WI38 (cell line): ENCODE data around the gene TMEM72.

Source experiments
- H3K4me3 ChIP-seq: 2 replicates; pipeline ENCODE4 v1.5.1; 2011; ENCODE audit warnings: low read depth, mild to moderate bottlenecking, control low read depth, low read length
- CTCF ChIP-seq: IDR thresholded peaks from 2 replicates; pipeline ENCODE4 v1.5.1; 2012; ENCODE audit warnings: low read depth, mild to moderate bottlenecking, control low read depth, low read length

The TMEM72 gene

GRCh38 chr10:44909910-44910309 is 1.2 kb upstream of the TMEM72 start:
- no peak overlapping the region for H3K4me3 ChIP-seq

GRCh38 chr10:44910602-44911001 is 535 bp upstream of the TMEM72 start:
- no peak overlapping the region for H3K4me3 ChIP-seq
- no peak for TF ChIP-seq CTCF

More at GRCh38 chr10:44909910-44910309, 1.2 kb upstream of the TMEM72 start:
- no peak for TF ChIP-seq CTCF

GRCh38 chr10:44911951-44912350 is 814 bp downstream of the TMEM72 start:
- no peak overlapping the region for H3K4me3 ChIP-seq
- no peak for TF ChIP-seq CTCF

- TF ChIP-seq CTCF: no peak
- H3K4me3 ChIP-seq: no peak overlapping the region
These were observed 2.4 kb downstream of the TMEM72 start for GRCh38 chr10:44913350-44914081.

GRCh38 chr10:44914891-44915290 is 3.8 kb downstream of the TMEM72 start:
- TF ChIP-seq CTCF: no peak
- H3K4me3 ChIP-seq: no peak overlapping the region

- no peak for TF ChIP-seq CTCF
- H3K4me3 ChIP-seq: no peak overlapping the region
These were observed 5.3 kb downstream of the TMEM72 start for GRCh38 chr10:44916429-44916828.

GRCh38 chr10:44917848-44918247 is 6.7 kb downstream of the TMEM72 start:
- H3K4me3 ChIP-seq: no peak overlapping the region
- TF ChIP-seq CTCF: no peak
